Measurements from ENCODE around the gene NXPE3. TPM values are rescaled to one million over a fixed set of nuclear protein-coding genes. Genes with fewer than 3 reads are reported as not detected.
A peak's percentile ranks its signal among the peaks of the same experiment; 100 is the strongest.

The NXPE3 gene
- total and polyA plus RNA-seq, 2 of the 8 experiments (the other 6 are each of a cell fraction or from before 2014, with no cell fraction given), result 10.9 to 22.7 TPM

- Histone ChIP-seq H2BK12ac (ENCODE audit: low read depth, low read length) (peak overlapping the region; percentile 32; the same call in 1 of the 2 replicates), H3K56ac (replicated peaks; ENCODE audit: insufficient read length, low read depth, low read length) (no peak overlapping the region), H4K91ac (replicated peaks; ENCODE audit: insufficient read length, low read length) (peak overlapping the region; percentile 68), H3K79me1 (ENCODE audit: low read depth, low read length) (no peaks in the 10 kb centered on the region), H2BK15ac (ENCODE audit: low read length) (no peak overlapping the region), H4K20me1 (replicated peaks in 1 of 2; ENCODE audit: control insufficient read depth in 1 of 2, insufficient read depth in 2 of 2, low read length in 2 of 2) (peaks cover 0 to 7% of the 10 kb centered on the region in 2 experiments), H3K79me2 (ENCODE audit: control insufficient read depth in 1 of 2, insufficient read depth in 2 of 2, low read length in 2 of 2) (peaks cover 13 to 22% of the 10 kb centered on the region in 2 experiments; a peak in 3 of 4 replicates), H3K23me2 (ENCODE audit: low read depth, low read length) (no peaks in the 10 kb centered on the region; the same call in 1 of the 2 replicates), H3K14ac (ENCODE audit: insufficient read length) (no peak overlapping the region), H3K4me2 (ENCODE audit: insufficient read depth in 1 of 2, low read depth in 2 of 2, low read length in 2 of 2) (no peak overlapping the region), H3K9ac (replicated peaks in 1 of 4; ENCODE audit: extremely low read depth in 1 of 4, low read depth in 3 of 4, low read length in 3 of 4) (no peak overlapping the region), H3K18ac (ENCODE audit: extremely low read depth, low read length) (peak overlapping the region; percentile 75), H2BK120ac (replicated peaks; ENCODE audit: low read depth, low read length) (no peak overlapping the region), H3K9me3 (ENCODE audit: insufficient read depth in 2 of 2, low read depth in 1 of 2, low read length in 1 of 2) (no peaks in the 10 kb centered on the region), H2AK5ac (ENCODE audit: low read depth, low read length) (peak overlapping the region; percentile 70; the same call in 1 of the 2 replicates), H3K23ac (ENCODE audit: insufficient read length) (no peak overlapping the region), H4K5ac (ENCODE audit: insufficient read length, low read depth, low read length) (no peak overlapping the region), H3K36me3 (ENCODE audit: control insufficient read depth in 2 of 4, insufficient read depth in 4 of 4, low read length in 3 of 4) (peaks cover 0 to 2% (median 0%) of the 10 kb centered on the region in 4 experiments; a peak in 2 of 8 replicates), H2AFZ (ENCODE audit: low read length) (no peak overlapping the region), H2BK20ac (ENCODE audit: low read length) (0 out of 2 replicates have a peak overlapping the region, but pooled peaks have one; percentile 9), H3K27me3 (replicated peaks in 1 of 4; ENCODE audit: control insufficient read depth in 3 of 4, extremely low read depth in 1 of 4, insufficient read depth in 3 of 4, low read length in 3 of 4) (no peaks in the 10 kb centered on the region), H4K8ac (ENCODE audit: extremely low read depth, insufficient read depth, low read length) (no peak overlapping the region), H3K4me1 (replicated peaks in 1 of 4; ENCODE audit: control insufficient read depth in 3 of 4, insufficient read depth in 4 of 4, low read length in 3 of 4) (peaks cover 8 to 20% (median 16%) of the 10 kb centered on the region in 4 experiments), H3K27ac (ENCODE audit: low read depth, low read length) (no peak overlapping the region), H3K4me3 (ENCODE audit: extremely low read depth in 1 of 4, insufficient read depth in 2 of 4, low read depth in 3 of 4, low read length in 4 of 4) (no peak overlapping the region), H2BK5ac (ENCODE audit: low read depth, low read length) (no peak overlapping the region), H3K4ac (replicated peaks; ENCODE audit: insufficient read length, low read depth, low read length) (no peak overlapping the region)
- ChIA-PET POLR2A (ENCODE audit: partially characterized antibody) (interaction anchor here (0.7 to 1.6 kb wide), 3 partner anchors 10 to 38 kb away, joined by 3 to 5 read pairs (median 3); no protein-coding TSS in a partner anchor), CTCF (ENCODE audit: partially characterized antibody) (interaction anchor here (4.0 kb wide), 1 partner anchor 33 kb away, joined by 24 read pairs; no protein-coding TSS in a partner anchor)
- no peak for TF ChIP-seq E2F6 (IDR thresholded peaks at IDR 0.05)
- no peak for TF ChIP-seq KDM5A (IDR thresholded peaks at IDR 0.05; ENCODE audit: low read length)
- TF ChIP-seq BRCA1 (IDR thresholded peaks at IDR 0.05; ENCODE audit: low read depth, low read length), result no peak
- no peak for TF ChIP-seq TAF1 (IDR thresholded peaks at IDR 0.05; ENCODE audit: low read depth, low read length)
- no peak for TF ChIP-seq EZH2 (IDR thresholded peaks at IDR 0.05; ENCODE audit: low read depth, low read length, severe bottlenecking)
- TF ChIP-seq, protein P1, sequence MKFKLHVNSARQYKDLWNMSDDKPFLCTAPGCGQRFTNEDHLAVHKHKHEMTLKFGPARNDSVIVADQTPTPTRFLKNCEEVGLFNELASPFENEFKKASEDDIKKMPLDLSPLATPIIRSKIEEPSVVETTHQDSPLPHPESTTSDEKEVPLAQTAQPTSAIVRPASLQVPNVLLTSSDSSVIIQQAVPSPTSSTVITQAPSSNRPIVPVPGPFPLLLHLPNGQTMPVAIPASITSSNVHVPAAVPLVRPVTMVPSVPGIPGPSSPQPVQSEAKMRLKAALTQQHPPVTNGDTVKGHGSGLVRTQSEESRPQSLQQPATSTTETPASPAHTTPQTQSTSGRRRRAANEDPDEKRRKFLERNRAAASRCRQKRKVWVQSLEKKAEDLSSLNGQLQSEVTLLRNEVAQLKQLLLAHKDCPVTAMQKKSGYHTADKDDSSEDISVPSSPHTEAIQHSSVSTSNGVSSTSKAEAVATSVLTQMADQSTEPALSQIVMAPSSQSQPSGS (IDR thresholded peaks at IDR 0.05; ENCODE audit: low read length), result no peak
- TF ChIP-seq SUZ12 (IDR thresholded peaks at IDR 0.05; ENCODE audit: low read length), result no peak
- TF ChIP-seq RAD21 (IDR thresholded peaks at IDR 0.05 in 1 of 2, conservative IDR thresholded peaks at IDR 0.05 in 1 of 2; ENCODE audit: low read depth in 2 of 2, low read length in 2 of 2), result no peak
- DNase-seq (ENCODE audit: low read depth in 1 of 2, low spot score in 2 of 2) (no peak), FAIRE-seq (no peak)
- 87% methylated on average over 2 of the region's 2 CpGs; no CpG with 5 or more reads in 1 of the 2 experiments for WGBS, 2 experiments (ENCODE audit: extremely low coverage in 1 of 2, insufficient coverage in 1 of 2, insufficient read length in 1 of 2, insufficient replicate concordance in 2 of 2, low coverage in 1 of 2, low lambda C conversion rate in 2 of 2, missing lambda C conversion rate in 1 of 2)
These were observed 67.7 kb downstream of the NXPE3 start for GRCh38 chr3:101846709-101847108.
